A673 (cell line): ENCODE results near the gene TMEM129. TPM values are rescaled to one million over a fixed set of nuclear protein-coding genes. Genes with fewer than 3 reads are reported as not detected.
A peak's percentile ranks its signal among the peaks of the same experiment; 100 is the strongest.
"Not testable (repeated sequence)": the region's sequence is repeated elsewhere in the genome, so short reads cannot be mapped to it uniquely, and the experiment has no call there.

Experiments used
- BruUV-seq: library from RNA; stranded (reverse); fragments of 400-500 nt; replicated peaks from 2 replicates; lab custom pipeline; 2021; lab: Mats Ljungman, UMichigan
- CTCF ChIA-PET: fragments of 300-600 bp; sonication (Branson Sonifier 250); formaldehyde crosslinking; loops from one replicate; lab custom pipeline; 2022; ENCODE audit warnings: antibody characterized with exemption; lab: Charles Lee
- POLR2A ChIA-PET: fragments of 300-600 bp; sonication (Branson Sonifier 250); formaldehyde crosslinking; loops from one replicate; lab custom pipeline; 2022; ENCODE audit warnings: antibody characterized with exemption; ENCODE audit not compliant: low non-redundant PET; lab: Charles Lee
- DNase-seq: peaks from one replicate; pipeline ENCODE4 v3.0.0-alpha.2; 2015; ENCODE audit warnings: low spot score
- H3K27ac ChIP-seq: fragments of 200-600 bp; sonication (generic); 2 replicates; pipeline ENCODE4 v1.5.1; 2016; ENCODE audit warnings: mixed run types, low read depth, mild to moderate bottlenecking, mixed read lengths, antibody characterized with exemption, low read length; ENCODE audit not compliant: poor library complexity, severe bottlenecking
- H3K27me3 ChIP-seq: fragments of 200-600 bp; sonication (generic); replicated peaks from 2 replicates; pipeline ENCODE4 v1.6.1; 2017; ENCODE audit warnings: mixed run types, low read depth, mild to moderate bottlenecking, mixed read lengths, antibody characterized with exemption, low read length; ENCODE audit not compliant: insufficient read depth, poor library complexity
- H3K36me3 ChIP-seq: fragments of 200-600 bp; sonication (generic); 2 replicates; pipeline ENCODE4 v1.6.1; 2016; ENCODE audit warnings: mixed run types, mild to moderate bottlenecking, mixed read lengths, antibody characterized with exemption, low read length; ENCODE audit not compliant: insufficient read depth, poor library complexity, severe bottlenecking
- H3K4me1 ChIP-seq: fragments of 200-600 bp; sonication (generic); 2 replicates; pipeline ENCODE4 v1.6.1; 2017; ENCODE audit warnings: mixed run types, mild to moderate bottlenecking, mixed read lengths, antibody characterized with exemption, low read length; ENCODE audit not compliant: insufficient read depth, poor library complexity, severe bottlenecking
- H3K4me3 ChIP-seq: fragments of 200-600 bp; sonication (generic); 2 replicates; pipeline ENCODE4 v1.5.1; 2016; ENCODE audit warnings: low read depth, mixed run types, mild to moderate bottlenecking, mixed read lengths, low read length; ENCODE audit not compliant: poor library complexity, severe bottlenecking
- H3K9me3 ChIP-seq: fragments of 200-600 bp; sonication (generic); 2 replicates; pipeline ENCODE4 v1.6.1; 2016; ENCODE audit warnings: mixed run types, low read depth, mild to moderate bottlenecking, mixed read lengths, antibody characterized with exemption, low read length; ENCODE audit not compliant: poor library complexity, severe bottlenecking
- CTCF ChIP-seq: fragments of 300-800, 200-600 bp; sonication (generic); conservative IDR thresholded peaks from 2 replicates; pipeline ENCODE4 v1.5.1; 2017; ENCODE audit warnings: low read depth, mild to moderate bottlenecking, antibody characterized with exemption, low read length, moderate library complexity, mixed read lengths
- EZH2 ChIP-seq: fragments of 200-600 bp; sonication (generic); IDR thresholded peaks from 2 replicates; pipeline ENCODE4 v1.6.1; 2017; ENCODE audit warnings: borderline replicate concordance, low read depth, mild to moderate bottlenecking, mixed read lengths, antibody characterized with exemption, low read length; ENCODE audit not compliant: poor library complexity, severe bottlenecking
- intact Hi-C: fragments of 100-400 bp; cut with micrococcal nuclease; formaldehyde crosslinking; loops from one replicate; pipeline ENCODE4 v1.10.0; 2022; ENCODE audit not compliant: unreplicated experiment
- total RNA-seq: library from RNA; stranded (reverse); gene quantifications from 2 replicates; pipeline ENCODE4 v1.2.3, GENCODE V29; 2021

TMEM129 gene
- total RNA-seq, 1 experiment from 2014 or later: 28.8 TPM

- H3K36me3 ChIP-seq: peaks cover 65% of the 10 kb centered on the region
- BruUV-seq: no TSS peak
- POLR2A ChIA-PET: no interaction called here
- no peak overlapping the region for H3K4me3 ChIP-seq
- H3K27ac ChIP-seq: no peak overlapping the region
- intact Hi-C loops: no loop called here
- no peak for DNase-seq
- TF ChIP-seq CTCF (no peak), EZH2 (no peak)
- H3K9me3 ChIP-seq: no peaks in the 10 kb centered on the region
- H3K27me3 ChIP-seq: no peaks in the 10 kb centered on the region
- peaks cover 29% of the 10 kb centered on the region for H3K4me1 ChIP-seq
- CTCF ChIA-PET: no interaction called here
Observed at GRCh38 chr4:1706358-1706757, 14.8 kb downstream of the TMEM129 start.

GRCh38 chr4:1705732-1706131 lies 15.4 kb downstream of the TMEM129 start:
- CTCF ChIA-PET: no interaction called here
- peaks cover 69% of the 10 kb centered on the region for H3K36me3 ChIP-seq

GRCh38 chr4:1703867-1704266 lies 17.3 kb downstream of the TMEM129 start:
- CTCF ChIA-PET: interaction anchor here (1.5 kb wide), 1 partner anchor 11 kb away, joined by 8 read pairs; no protein-coding TSS in a partner anchor
- Histone ChIP-seq H3K4me1 (peaks cover 20% of the 10 kb centered on the region), H3K27ac (no peak overlapping the region), H3K27me3 (no peaks in the 10 kb centered on the region), H3K9me3 (no peaks in the 10 kb centered on the region), H3K36me3 (peaks cover 73% of the 10 kb centered on the region), H3K4me3 (no peak overlapping the region)
- POLR2A ChIA-PET: interaction anchor here (0.5 kb wide), 1 partner anchor 400 kb away, joined by 3 read pairs; no protein-coding TSS in a partner anchor
- no peak for DNase-seq
- intact Hi-C loops: no loop called here
- no peak for TF ChIP-seq EZH2
- no peak for TF ChIP-seq CTCF
- BruUV-seq: no TSS peak

More at GRCh38 chr4:1705732-1706131, 15.4 kb downstream of the TMEM129 start:
- intact Hi-C loops: no loop called here
- POLR2A ChIA-PET: no interaction called here
- Histone ChIP-seq H3K27ac (no peak overlapping the region), H3K4me1 (peaks cover 29% of the 10 kb centered on the region), H3K4me3 (no peak overlapping the region), H3K27me3 (no peaks in the 10 kb centered on the region), H3K9me3 (no peaks in the 10 kb centered on the region)
- no TSS peak for BruUV-seq
- TF ChIP-seq EZH2: no peak
- DNase-seq: no peak

GRCh38 chr4:1701671-1702070 lies 19.5 kb downstream of the TMEM129 start:
- H3K4me3 ChIP-seq, DNase-seq, H3K27me3 ChIP-seq, H3K9me3 ChIP-seq, BruUV-seq, intact Hi-C loops, POLR2A ChIA-PET: not testable (repeated sequence)
- CTCF ChIA-PET: interaction anchor here (1.2 kb wide), 1 partner anchor 8 kb away, joined by 3 read pairs; no protein-coding TSS in a partner anchor
- Histone ChIP-seq H3K4me1 (peaks cover 15% of the 10 kb centered on the region), H3K36me3 (peaks cover 86% of the 10 kb centered on the region), H3K27ac (peak overlapping the region; percentile 5)
